ENCODE results near the gene LRFN3. TPM values are rescaled to one million over a fixed set of nuclear protein-coding genes. Genes with fewer than 3 reads are reported as not detected.
"Not testable (repeated sequence)": the region's sequence is repeated elsewhere in the genome, so short reads cannot be mapped to it uniquely, and the experiment has no call there.

LRFN3 gene
- total RNA-seq, 1 donor from 2014 or later, result 31.0 TPM

GRCh38 chr19:35946203-35946602 is 10.0 kb downstream of the LRFN3 start:
- Mint-ChIP-seq H3K4me3 (ENCODE audit: low read depth) (no peak overlapping the region), H3K9me3 (ENCODE audit: low read depth) (no peaks in the 10 kb centered on the region), H3K36me3 (ENCODE audit: insufficient read depth) (peaks cover 16% of the 10 kb centered on the region), H3K4me1 (ENCODE audit: low read depth) (no peaks in the 10 kb centered on the region), H3K27me3 (peaks cover 3% of the 10 kb centered on the region), H3K27ac (no peak overlapping the region)
- no peak for DNase-seq (ENCODE audit: low spot score, unreplicated experiment)
- TF ChIP-seq CTCF (IDR thresholded peaks at IDR 0.05; ENCODE audit: unreplicated experiment), result no peak

- no peak for TF ChIP-seq CTCF (IDR thresholded peaks at IDR 0.05; ENCODE audit: unreplicated experiment)
- peaks cover 5% of the 10 kb centered on the region for H3K36me3 Mint-ChIP-seq (ENCODE audit: insufficient read depth)
- no peak overlapping the region for H3K27ac Mint-ChIP-seq
- peaks cover 10% of the 10 kb centered on the region for H3K27me3 Mint-ChIP-seq
- H3K9me3 Mint-ChIP-seq (ENCODE audit: low read depth), result no peaks in the 10 kb centered on the region
- H3K4me1 Mint-ChIP-seq (ENCODE audit: low read depth), result no peaks in the 10 kb centered on the region
- no peak for DNase-seq (ENCODE audit: low spot score, unreplicated experiment)
- no peak overlapping the region for H3K4me3 Mint-ChIP-seq (ENCODE audit: low read depth)
These were observed 13.0 kb downstream of the LRFN3 start for GRCh38 chr19:35949131-35949530.

GRCh38 chr19:35955881-35956634 is 19.9 kb downstream of the LRFN3 start:
- DNase-seq (ENCODE audit: low spot score, unreplicated experiment), result no peak
- Mint-ChIP-seq H3K4me3 (ENCODE audit: low read depth) (no peak overlapping the region), H3K4me1 (ENCODE audit: low read depth) (no peaks in the 10 kb centered on the region), H3K9me3 (ENCODE audit: low read depth) (no peaks in the 10 kb centered on the region), H3K27ac (no peak overlapping the region), H3K36me3 (ENCODE audit: insufficient read depth) (no peaks in the 10 kb centered on the region), H3K27me3 (peaks cover 52% of the 10 kb centered on the region)
- TF ChIP-seq CTCF (IDR thresholded peaks at IDR 0.05; ENCODE audit: unreplicated experiment), result no peak

GRCh38 chr19:35957411-35957810 is 21.2 kb downstream of the LRFN3 start:
- H3K36me3 Mint-ChIP-seq (ENCODE audit: insufficient read depth); H3K9me3 Mint-ChIP-seq (ENCODE audit: low read depth); H3K4me3 Mint-ChIP-seq (ENCODE audit: low read depth); H3K4me1 Mint-ChIP-seq (ENCODE audit: low read depth); H3K27ac Mint-ChIP-seq; DNase-seq (ENCODE audit: low spot score, unreplicated experiment): not testable (repeated sequence)
- peaks cover 61% of the 10 kb centered on the region for H3K27me3 Mint-ChIP-seq

GRCh38 chr19:35958660-35959039 is 22.5 kb downstream of the LRFN3 start:
- Mint-ChIP-seq H3K4me3 (ENCODE audit: low read depth) (no peak overlapping the region), H3K4me1 (ENCODE audit: low read depth) (no peaks in the 10 kb centered on the region), H3K36me3 (ENCODE audit: insufficient read depth) (no peaks in the 10 kb centered on the region), H3K27me3 (peaks cover 58% of the 10 kb centered on the region), H3K9me3 (ENCODE audit: low read depth) (no peaks in the 10 kb centered on the region), H3K27ac (no peak overlapping the region)
- no peak for TF ChIP-seq CTCF (IDR thresholded peaks at IDR 0.05; ENCODE audit: unreplicated experiment)
- no peak for DNase-seq (ENCODE audit: low spot score, unreplicated experiment)

Measured in progenitor cell of endocrine pancreas (in vitro differentiated cells).